ENCODE results near the gene MAML2. TPM values are rescaled to one million over a fixed set of nuclear protein-coding genes. Genes with fewer than 3 reads are reported as not detected.

MAML2 gene
- total RNA-seq, 4 donors from 2014 or later, result 19.0 to 36.4 (median 31.4) TPM

- intact Hi-C loops (cut with DNase I), result no loop called here
- no peak overlapping the region for H3K4me3 ChIP-seq (replicated peaks in 1 of 3)
- H3K27me3 ChIP-seq, result no peaks in the 10 kb centered on the region
- no peaks in the 10 kb centered on the region for H3K9me3 ChIP-seq
- no peak overlapping the region for H3K27ac ChIP-seq
- peaks cover 13 to 14% of the 10 kb centered on the region in 2 donors for H3K4me1 ChIP-seq
- no peak for TF ChIP-seq CTCF (IDR thresholded peaks at IDR 0.05)
- TF ChIP-seq POLR2A (IDR thresholded peaks at IDR 0.05), result no peak
- no peak for DNase-seq
- H3K36me3 ChIP-seq, result no peaks in the 10 kb centered on the region
- 83 to 84% methylated on average over 4 of the region's 4 CpGs for WGBS, 2 donors
These were observed 327.0 kb downstream of the MAML2 start for GRCh38 chr11:96015906-96016565.

GRCh38 chr11:96014217-96014616 lies 328.8 kb downstream of the MAML2 start:
- intact Hi-C loops (cut with DNase I), result no loop called here
- H3K4me3 ChIP-seq (replicated peaks in 1 of 3), result no peak overlapping the region
- H3K9me3 ChIP-seq, result no peaks in the 10 kb centered on the region
- no peak overlapping the region for H3K27ac ChIP-seq
- no peak for DNase-seq
- no peaks in the 10 kb centered on the region for H3K27me3 ChIP-seq
- 85 to 96% methylated on average over 3 of the region's 3 CpGs for WGBS, 2 donors
- no peak for TF ChIP-seq CTCF (IDR thresholded peaks at IDR 0.05)
- no peak for TF ChIP-seq POLR2A (IDR thresholded peaks at IDR 0.05)
- H3K4me1 ChIP-seq, result peaks cover 13 to 14% of the 10 kb centered on the region in 2 donors
- H3K36me3 ChIP-seq, result no peaks in the 10 kb centered on the region

GRCh38 chr11:96013461-96014213 lies 329.4 kb downstream of the MAML2 start:
- H3K36me3 ChIP-seq, result no peaks in the 10 kb centered on the region
- intact Hi-C loops (cut with DNase I), result no loop called here
- WGBS, 2 donors, result 78 to 89% methylated on average over 17 of the region's 17 CpGs
- no peaks in the 10 kb centered on the region for H3K9me3 ChIP-seq
- TF ChIP-seq CTCF (IDR thresholded peaks at IDR 0.05) (no peak), POLR2A (IDR thresholded peaks at IDR 0.05) (no peak)
- H3K4me1 ChIP-seq, result peaks cover 13 to 14% of the 10 kb centered on the region in 2 donors
- H3K27me3 ChIP-seq, result no peaks in the 10 kb centered on the region
- H3K4me3 ChIP-seq (replicated peaks in 1 of 3), result no peak overlapping the region
- DNase-seq, result no peak
- H3K27ac ChIP-seq, result peak overlapping the region in 1 of 3 donors; percentile 75

- 21 to 30% methylated on average over 8 of the region's 8 CpGs for WGBS, 2 donors
- H3K9me3 ChIP-seq, result no peaks in the 10 kb centered on the region
- intact Hi-C loops (cut with DNase I), result no loop called here
- H3K4me1 ChIP-seq, result peaks cover 13 to 14% of the 10 kb centered on the region in 2 donors
- peak in 1 of 2 donors; percentile 21 for DNase-seq
- no peaks in the 10 kb centered on the region for H3K27me3 ChIP-seq
- H3K27ac ChIP-seq, result peak overlapping the region; percentile 16 to 75 (median 34)
- no peak overlapping the region for H3K4me3 ChIP-seq (replicated peaks in 1 of 3)
- no peaks in the 10 kb centered on the region for H3K36me3 ChIP-seq
- no peak for TF ChIP-seq POLR2A (IDR thresholded peaks at IDR 0.05)
- peak in 5 of 6 experiments; percentile 36 to 72 (median 60) for TF ChIP-seq CTCF (IDR thresholded peaks at IDR 0.05)
These were observed 330.7 kb downstream of the MAML2 start for GRCh38 chr11:96012086-96012824.
